ENCODE data around the gene L3HYPDH.

The L3HYPDH gene

DNA sequence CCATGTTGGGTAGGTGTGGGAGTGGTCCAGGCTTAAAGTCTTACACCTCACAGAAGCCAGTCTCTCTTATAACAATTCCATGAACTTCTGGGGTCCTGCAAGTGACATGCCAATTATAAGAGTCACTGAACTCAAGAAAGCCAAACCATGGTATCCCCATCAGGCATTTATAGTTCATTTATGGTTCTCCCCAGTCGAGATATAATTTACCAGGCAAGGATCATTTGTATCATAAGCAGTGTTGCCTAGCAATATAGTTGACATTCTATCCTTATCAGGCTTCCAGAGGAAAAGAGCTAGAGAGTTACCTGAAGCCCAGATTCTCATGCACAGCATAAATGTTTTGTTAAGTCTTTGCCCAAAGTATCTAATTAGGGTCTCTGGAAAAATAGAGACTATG is 8.2 kb upstream of the L3HYPDH start:
- no peak for DNase-seq (ENCODE audit: extremely low read depth, low read depth)
- no peak overlapping the region for H3K4me3 ChIP-seq (replicated peaks; ENCODE audit: low read depth, low read length)
- TF ChIP-seq, protein P1, sequence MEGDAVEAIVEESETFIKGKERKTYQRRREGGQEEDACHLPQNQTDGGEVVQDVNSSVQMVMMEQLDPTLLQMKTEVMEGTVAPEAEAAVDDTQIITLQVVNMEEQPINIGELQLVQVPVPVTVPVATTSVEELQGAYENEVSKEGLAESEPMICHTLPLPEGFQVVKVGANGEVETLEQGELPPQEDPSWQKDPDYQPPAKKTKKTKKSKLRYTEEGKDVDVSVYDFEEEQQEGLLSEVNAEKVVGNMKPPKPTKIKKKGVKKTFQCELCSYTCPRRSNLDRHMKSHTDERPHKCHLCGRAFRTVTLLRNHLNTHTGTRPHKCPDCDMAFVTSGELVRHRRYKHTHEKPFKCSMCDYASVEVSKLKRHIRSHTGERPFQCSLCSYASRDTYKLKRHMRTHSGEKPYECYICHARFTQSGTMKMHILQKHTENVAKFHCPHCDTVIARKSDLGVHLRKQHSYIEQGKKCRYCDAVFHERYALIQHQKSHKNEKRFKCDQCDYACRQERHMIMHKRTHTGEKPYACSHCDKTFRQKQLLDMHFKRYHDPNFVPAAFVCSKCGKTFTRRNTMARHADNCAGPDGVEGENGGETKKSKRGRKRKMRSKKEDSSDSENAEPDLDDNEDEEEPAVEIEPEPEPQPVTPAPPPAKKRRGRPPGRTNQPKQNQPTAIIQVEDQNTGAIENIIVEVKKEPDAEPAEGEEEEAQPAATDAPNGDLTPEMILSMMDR (IDR thresholded peaks at IDR 0.05; ENCODE audit: low read depth, low read length, missing control alignments): no peak

DNA sequence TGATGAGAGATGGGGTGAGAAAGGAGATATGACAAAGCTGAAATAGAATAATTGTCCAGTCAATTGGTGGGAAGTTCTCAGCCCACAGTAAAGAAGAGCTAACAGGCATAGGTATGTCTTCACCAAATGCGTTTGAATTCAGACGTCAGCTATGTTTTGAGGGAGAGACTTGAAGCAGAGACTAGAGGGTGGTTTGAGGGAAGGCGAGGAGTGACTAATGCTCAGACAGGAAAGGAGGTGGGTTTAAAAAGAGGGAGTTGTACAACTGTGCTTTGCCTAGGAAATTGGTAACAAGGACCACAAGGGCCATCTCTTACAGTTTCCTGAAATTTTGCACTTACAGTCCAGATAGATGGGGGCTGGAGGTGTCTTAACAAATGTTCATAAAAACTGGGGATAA is 6.5 kb upstream of the L3HYPDH start:
- DNase-seq (ENCODE audit: extremely low read depth, low read depth): no peak
- H3K4me3 ChIP-seq (replicated peaks; ENCODE audit: low read depth, low read length): no peak overlapping the region
- TF ChIP-seq, protein P1 (IDR thresholded peaks at IDR 0.05; ENCODE audit: low read depth, low read length, missing control alignments): no peak

DNA sequence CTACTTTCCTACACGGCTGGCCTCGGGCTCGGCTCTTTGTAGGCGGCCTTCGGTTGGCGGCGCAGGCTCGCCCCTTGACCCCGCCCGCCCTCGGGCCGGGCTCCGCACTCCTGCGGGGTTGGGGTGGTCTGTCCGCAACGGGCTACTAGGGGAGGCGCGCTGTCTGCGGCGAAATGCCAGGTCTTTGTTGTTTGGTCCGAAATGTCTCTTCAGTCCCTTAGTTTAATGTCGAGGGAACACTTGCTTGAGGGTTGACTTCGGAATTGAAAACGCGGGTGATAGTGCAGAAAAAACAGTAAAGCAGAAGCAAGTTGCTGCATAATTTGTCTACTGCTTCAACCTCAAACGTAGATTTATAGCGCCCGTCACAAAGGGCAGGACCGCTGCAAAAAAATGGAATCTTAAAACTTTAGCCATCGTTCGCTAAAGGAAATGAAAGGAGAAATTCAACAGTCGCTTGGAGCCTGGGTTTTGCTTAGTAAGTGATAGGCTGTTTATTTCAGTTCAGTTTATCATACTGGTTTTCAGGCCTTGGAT is 499 bp upstream of the L3HYPDH start:
- TF ChIP-seq, protein P1 (IDR thresholded peaks at IDR 0.05; ENCODE audit: low read depth, low read length, missing control alignments): no peak
- H3K4me3 ChIP-seq (replicated peaks; ENCODE audit: low read depth, low read length): peak overlapping the region; percentile 98
- DNase-seq (ENCODE audit: extremely low read depth, low read depth): no peak

DNA sequence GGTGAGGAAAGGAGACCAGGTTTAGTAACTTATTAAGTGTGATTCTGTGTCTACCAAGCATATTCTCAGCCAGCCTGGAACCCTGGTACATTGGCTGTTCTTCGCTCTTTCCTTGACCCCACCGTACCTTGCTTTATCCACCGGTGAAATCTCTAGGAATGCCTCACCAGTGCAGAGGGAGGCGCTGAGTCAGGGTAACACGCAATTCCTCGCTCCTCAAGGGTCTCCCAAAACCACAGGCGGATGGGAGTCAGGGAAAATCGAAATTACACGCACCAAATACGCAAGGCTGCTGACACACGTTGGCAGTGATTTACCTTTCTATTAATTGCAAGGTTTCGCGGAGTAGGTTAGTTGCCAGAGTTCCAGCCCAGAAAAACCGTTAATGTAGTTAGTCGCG is 845 bp downstream of the L3HYPDH start:
- no peak for DNase-seq (ENCODE audit: extremely low read depth, low read depth)
- TF ChIP-seq, protein P1 (IDR thresholded peaks at IDR 0.05; ENCODE audit: low read depth, low read length, missing control alignments): no peak
- peak overlapping the region; percentile 98 for H3K4me3 ChIP-seq (replicated peaks; ENCODE audit: low read depth, low read length)

DNA sequence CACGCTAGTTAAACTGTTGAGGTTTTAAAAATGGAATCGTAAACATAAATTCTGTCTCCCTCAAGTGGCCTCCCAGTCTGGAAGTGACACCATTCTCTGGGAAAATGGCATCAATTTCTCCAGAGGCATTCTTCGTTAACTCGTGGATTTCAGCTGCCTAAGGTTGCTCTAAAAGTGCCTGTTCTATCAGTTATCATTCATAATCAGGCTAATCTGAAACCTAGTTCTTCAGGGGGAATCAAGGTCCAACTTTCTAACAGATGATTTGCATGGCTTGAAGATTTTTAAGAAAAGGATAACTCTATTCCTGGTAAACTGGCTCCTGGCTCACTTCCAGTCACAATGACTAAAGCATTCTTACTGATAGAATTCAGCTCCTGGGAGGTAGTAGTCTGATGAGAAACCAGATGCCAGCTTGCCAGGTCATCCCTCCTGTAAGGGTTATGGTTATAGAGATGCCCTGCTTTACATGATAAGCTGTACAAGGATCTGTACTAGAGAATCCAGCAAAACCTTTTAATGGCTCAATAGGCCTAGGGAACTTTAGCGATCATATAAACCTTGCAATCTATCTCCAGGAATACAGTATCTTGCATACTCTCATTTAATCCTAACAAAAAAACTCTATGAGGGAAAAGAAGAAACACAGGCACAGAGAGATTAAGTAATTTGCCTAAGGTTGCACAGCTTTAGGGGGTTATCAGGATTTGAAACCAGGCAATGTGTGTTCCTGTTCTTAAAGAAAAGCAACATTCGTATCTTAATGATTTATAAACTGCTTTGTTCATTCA is 1.5 kb downstream of the L3HYPDH start:
- peak overlapping the region; percentile 98 for H3K4me3 ChIP-seq (replicated peaks; ENCODE audit: low read depth, low read length)
- peak; percentile 47 for DNase-seq (ENCODE audit: extremely low read depth, low read depth)
- TF ChIP-seq, protein P1 (IDR thresholded peaks at IDR 0.05; ENCODE audit: low read depth, low read length, missing control alignments): no peak

DNA sequence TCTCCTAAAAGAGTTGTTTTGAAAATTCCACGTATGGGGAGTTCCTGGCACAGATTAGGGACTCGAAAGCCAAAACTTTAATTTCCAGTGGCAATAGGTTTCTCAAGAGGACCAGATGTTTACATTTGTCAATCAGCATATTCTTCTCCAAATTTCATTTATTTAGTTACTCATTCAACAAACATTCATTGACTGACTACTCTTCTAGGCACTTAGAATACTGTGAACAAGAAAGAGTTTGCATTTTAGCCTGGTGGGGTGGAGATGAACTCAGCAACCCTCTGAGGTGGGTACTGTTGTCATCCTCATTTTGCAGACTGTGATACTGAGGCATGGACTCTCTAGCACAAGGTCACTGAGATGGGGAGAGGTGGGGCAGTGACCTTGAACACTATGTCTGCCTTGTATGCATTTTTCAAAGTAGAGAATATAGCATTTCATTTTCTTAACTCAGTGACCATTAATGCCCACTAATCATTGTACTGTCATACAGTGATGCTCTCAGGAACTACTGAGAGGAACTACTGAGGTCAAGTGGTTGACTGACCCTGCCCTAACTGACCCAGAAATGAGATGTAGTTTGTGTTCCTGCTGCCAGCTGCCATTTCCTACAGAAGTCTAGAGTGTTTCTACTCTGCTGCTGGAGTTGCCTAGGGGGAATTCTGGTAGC is 2.2 kb downstream of the L3HYPDH start:
- no peak for DNase-seq (ENCODE audit: extremely low read depth, low read depth)
- H3K4me3 ChIP-seq (replicated peaks; ENCODE audit: low read depth, low read length): peak overlapping the region; percentile 98
- TF ChIP-seq, protein P1 (IDR thresholded peaks at IDR 0.05; ENCODE audit: low read depth, low read length, missing control alignments): no peak

All from HFF-Myc (cell line).